Medulla oblongata (tissue), 1 donor: Measurements from ENCODE around the gene C1D.

ENCODE experiments used
- DNase-seq: peaks from one replicate; pipeline ENCODE4 v3.0.0-alpha.2; 2015; ENCODE audit errors: extremely low spot score

The C1D gene

DNA sequence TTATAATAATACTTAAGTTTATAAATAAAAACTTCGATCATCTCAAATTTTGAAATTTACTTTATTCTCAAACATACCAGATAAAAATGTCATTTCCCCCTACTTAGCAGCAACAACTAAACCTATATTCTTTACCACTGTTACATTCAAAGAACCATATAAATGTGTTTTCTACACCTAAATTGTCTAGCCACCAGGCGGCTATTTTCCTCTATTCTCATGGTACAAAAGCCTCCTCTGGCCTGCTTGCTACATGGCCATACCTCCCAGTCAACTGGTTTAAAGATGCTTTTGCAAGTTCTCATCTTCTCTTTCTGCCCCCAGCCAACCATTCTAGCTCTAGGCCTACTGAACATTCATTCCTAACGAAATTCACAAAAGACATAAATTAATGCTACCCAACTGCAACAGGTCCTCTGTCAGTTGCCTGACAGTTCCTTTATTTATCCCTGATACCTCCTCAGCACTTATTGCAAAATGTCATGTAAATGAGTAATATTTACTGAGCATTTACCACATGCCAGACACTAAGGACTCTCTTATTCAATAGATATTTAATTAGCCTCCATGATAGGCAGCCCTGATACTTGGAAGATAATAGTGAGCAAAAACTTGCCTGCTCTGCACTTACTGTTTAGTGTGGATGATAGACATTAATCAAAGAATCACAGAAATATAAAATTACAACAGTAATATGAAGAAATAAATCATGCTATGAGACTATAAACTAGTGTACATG is 5.0 kb downstream of the C1D start:
- no peak for DNase-seq

DNA sequence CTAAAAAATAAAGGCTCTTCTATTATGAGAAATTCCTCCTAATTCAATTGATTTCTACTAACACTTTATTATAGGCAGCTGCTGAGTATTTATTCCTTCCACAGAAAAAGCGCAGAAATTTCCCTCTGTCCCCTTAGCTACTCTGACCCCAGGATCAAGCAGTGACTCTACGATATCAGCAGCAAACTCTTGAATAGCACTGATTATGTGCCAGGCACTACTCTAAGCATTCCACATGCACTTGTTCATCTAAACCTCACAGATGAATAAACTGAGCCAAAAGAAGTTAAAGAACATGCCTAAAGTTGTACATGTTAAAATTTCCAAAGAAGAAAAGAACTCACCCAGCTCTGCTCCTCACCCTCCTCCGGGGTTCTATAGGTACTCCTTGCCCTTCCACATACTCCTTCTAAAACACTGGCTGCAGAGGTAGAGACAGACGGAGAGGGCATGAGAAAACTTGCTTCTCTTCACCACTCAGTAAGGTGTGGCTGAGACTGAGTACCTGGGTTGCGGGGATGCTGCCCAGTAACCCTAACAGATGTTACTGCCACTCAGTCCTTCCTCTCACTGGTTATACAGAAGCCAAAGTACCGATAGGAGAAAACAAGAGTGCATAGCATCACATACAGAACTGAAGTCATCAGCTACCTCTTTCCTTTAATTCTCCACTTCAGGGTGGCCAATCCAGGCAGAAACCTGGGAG is 9.9 kb downstream of the C1D start:
- DNase-seq: no peak

DNA sequence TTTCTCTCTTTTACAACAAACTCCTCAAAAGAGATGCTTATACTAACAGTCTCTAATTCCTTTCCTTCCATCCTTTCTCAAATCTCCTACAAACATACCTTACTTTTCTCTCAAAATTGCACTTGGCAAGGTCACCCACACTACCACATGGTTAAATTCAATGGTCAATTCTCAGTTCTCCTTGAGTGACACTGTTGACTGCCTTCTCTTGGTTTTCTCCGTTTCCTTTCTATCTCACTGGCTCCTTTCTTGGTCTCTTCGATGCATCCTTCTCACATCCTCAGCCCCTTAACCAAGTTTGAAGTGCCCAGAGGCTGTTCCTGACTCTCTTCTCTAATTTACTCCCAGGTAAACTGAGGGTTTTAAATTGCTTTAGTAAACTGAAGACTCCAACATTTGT is 12.5 kb downstream of the C1D start:
- no peak for DNase-seq

DNA sequence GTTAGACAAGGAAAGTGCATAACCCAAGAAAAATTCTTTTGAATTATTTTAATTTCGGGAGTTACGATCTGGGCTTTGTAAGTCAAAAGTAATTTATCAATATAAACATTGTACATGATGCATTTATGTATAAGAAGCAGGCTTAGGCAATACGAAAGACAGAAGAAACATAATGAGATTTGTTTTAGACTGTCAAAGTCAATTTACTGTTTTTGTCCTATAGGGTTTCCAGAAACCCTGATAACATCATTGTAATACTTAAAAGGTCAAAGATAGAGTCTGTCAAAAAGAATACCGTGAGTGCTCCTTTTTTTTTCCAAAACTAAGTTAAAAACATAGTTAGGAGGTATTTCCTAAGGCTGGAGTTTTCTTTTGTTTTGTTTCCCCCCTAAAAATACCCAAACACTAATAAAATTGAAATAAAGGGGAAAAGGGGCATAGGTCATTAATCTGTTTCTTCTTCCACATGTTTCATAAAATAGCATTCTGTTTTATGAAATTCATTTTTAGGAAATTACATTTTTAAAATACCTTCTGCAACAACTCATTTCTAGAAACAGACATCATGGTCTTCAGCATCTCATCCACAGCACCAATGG is 16.1 kb downstream of the C1D start:
- DNase-seq: no peak

DNA sequence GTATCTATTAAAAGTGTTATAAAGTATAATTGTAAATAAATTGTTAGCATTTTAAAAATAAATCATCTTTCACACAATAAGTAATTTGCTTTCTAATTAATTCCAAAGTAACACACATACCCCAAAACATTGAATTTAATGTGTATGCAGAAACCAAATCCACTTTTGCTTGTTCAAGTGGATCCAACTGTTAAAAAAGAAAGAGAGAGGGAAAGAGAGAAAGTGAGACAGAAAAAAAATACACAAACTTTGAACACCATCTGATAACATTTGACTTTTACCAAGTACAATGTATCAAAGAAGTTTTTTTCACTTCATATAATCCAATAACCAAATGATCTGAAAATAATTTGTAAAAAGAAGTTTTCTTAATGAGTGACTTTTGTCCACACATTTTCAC is 16.6 kb downstream of the C1D start:
- DNase-seq: no peak

DNA sequence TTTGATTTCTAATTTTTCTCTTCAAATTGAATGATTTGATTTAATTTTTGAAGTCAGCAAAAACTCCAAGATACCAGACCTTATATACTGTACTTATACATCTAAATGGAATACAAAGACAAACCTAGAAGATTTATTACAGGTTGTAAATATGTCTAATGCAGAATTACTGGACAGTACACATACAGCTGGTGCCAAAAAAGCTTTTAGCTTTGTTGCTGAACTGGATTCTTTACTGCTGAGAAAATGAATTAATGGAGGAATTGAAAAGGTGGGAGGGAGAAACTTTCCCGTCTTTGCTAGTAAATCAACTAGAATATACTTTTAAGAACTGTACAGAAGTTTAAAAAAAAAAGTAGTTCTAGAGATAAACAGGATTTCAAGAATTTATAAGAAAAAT is 17.5 kb downstream of the C1D start:
- no peak for DNase-seq

DNA sequence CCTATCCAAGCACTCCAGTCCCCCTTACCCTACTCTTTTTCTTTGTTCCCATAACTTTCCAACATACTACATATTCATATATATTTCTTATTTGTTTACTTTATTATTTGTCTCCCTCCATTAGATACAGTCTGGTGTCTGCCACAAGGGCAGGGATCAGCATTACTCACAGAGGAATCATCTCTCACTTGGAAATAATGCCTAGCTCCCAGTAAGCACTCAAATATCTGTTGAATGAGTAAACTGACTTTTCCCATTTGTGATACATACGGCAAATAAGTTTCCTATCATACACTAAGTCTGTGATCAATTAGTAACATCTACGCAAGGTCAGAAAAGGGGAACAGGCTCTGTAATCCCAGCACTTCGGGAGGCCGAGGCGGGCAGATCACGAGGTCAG is 18.7 kb downstream of the C1D start:
- no peak for DNase-seq

DNA sequence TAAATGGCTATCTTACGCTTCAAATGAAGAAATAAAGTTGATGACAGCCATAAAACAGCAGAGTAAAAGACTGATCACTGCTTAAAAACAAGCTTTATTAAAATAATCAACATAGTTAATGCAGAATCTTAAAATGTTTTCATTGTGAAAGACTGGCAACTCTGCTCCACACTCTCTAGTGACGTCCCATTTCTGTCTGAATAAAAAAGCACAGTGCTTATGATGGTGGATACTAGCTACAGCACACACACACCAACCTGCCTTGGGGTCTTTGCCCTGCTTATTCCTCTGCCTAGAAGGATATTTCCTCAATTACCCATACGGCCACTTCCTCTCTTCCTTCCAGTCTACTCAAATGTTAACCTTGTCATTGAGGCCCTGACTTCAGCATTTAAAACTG is 19.1 kb downstream of the C1D start:
- DNase-seq: no peak

DNA sequence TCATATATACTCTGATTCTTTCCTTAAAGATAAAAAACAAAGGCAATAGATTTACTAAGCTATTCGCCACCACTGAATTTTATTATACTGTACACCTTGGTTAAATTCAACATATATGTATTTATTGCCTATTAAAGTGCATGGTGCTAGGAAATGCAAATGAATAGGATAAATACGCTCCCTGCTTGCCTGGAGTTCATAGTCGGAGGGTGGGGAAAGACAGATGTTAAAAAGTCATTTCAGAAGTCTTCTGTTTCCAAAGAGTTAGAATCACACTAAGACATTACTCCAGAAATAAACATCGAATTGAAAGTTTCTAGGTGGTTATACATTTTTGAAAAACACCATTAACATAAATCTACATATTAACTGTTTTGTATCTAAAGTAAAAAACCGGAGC is 19.8 kb downstream of the C1D start:
- DNase-seq: no peak

DNA sequence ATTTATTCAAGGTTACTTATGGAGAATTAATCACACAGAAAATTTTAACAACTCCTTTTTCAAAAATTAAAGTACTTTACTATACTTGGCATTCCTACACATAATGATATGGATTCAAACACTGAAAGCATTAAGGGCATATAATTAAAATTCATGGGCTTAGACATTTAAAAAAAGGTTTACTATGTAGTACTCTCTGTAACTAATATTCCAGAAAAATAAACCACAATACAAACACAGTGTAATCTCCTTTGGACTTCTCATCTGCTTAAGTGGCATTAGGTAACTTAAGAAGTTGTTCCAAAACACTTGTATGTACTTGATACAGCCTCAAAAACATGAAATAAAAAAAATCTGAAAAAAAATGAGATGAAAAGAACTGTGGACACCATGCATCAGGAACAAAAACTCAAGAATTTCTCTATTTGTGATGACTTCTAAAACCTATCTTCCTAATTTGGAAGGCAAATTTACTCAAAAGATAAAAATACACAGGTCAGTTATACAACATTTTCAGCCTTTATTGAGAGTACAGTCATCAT is 21.0 kb downstream of the C1D start:
- no peak for DNase-seq

DNA sequence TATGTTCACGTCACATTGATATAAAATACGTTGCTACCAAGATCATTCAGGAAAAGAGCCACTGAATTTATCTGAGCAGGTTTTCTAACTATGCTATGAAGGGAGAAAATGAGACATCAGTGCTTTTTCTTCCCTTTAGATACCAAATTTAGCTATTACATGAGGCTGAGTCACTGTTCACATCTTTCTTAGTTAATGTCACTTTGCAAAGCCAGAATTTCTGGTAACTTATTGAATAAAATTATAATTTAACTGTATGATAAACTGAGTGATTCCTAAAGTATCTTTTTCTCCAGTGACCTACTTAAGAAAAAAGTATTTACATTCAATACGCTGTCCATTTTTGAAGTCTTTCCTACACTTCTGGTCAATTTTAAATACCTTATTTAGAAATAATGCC is 22.7 kb downstream of the C1D start:
- no peak for DNase-seq

DNA sequence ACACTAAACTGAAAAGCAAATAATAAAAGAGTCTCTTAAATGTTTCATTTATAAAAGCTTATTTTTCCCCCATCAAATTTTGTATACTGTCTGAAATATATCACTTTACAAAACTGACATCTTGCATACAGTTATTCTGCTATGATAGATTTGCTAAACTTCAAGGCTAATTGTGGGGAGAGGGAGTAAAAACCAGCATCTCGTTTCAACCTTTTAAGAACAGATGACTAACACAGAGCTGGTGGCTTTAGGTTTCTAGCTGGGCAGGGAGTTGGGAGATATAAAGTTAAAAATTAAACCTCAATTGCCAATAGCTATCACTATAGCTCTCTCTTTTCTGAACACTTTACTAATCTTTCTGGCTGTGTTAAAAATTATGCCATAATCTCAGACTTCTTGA is 23.5 kb downstream of the C1D start:
- no peak for DNase-seq

DNA sequence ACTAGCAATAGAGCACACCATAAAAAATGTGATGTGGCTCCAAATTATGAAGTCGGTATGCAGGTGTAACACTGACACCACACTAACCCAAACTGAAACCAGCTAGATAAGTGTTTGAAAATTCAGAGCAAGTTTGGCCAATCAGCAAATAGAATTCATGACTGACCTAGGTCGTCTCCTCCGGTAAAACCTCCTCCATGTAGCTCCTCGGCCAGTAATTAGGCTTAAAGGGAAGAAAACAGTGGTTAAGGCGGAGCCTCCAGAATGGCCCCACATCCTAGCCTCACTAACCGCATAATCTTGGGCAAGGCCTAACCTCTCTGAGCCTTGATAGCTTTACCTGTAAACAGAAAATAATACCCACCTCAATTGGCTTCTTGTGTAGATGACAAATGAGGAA is 30.1 kb downstream of the C1D start:
- DNase-seq: no peak

DNA sequence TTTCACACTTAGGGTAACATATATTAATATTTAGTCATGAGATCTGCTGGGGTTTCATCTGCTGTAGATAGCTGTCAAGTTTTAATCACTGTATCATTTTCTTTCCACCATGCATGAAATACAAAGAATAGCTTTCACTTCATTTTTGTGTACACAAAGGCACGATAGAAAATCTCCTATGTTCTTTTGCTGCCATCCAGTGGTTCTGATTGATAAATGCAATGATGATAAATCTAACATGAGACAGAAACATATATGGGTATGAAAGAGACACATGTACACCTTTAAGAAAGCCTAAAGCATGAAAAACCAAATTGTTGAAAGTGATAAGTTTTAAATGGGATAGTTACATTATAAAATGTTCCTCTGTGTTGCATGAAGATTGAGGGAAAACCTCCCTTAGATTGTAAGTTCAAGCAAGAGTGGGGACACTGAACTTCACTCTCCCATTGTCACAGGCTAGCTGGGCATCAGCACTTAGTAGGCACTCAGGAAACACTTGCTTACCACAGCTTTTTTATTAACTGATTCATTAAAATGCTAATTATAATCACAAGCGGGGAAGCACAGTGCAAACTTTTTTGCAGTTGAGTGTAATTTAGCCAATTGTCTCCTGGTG is 31.2 kb downstream of the C1D start:
- DNase-seq: peak; percentile 79

DNA sequence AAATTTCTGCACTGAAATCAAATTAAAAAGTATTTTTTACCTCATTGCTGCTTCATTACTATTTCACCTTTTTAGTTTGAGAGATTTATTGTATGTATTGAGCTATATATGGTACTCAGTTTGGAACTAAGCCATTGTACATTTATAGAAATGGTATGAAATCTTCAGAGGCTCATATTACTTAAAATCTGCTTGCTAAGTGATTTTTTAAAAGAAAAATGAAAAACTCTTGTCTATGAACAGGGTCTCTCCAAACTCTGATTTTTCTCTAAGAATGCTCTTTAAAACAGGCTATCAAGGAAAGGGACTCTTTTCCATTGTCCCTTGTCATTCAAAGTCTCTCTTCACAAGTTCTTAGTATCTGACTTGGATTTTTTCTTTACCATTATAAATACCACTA is 31.8 kb downstream of the C1D start:
- no peak for DNase-seq

DNA sequence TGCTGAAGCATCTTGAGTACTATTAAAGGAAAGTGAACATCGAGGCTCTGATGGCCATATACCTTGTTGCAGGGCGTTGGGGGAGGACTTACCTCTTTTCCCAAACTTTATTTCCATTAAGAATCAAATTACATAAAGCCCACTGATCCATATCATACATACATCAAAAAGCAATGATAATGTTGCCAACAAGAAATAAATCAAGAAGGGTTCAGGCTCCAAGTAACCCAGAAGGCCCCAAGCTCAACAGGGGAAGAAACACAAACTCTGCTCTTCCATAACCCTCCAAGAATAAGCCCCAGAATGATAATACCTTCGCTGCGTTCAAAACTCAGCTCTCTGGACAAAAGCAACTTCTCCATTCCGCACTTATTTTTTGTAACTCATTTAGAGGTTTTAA is 32.3 kb downstream of the C1D start:
- no peak for DNase-seq

DNA sequence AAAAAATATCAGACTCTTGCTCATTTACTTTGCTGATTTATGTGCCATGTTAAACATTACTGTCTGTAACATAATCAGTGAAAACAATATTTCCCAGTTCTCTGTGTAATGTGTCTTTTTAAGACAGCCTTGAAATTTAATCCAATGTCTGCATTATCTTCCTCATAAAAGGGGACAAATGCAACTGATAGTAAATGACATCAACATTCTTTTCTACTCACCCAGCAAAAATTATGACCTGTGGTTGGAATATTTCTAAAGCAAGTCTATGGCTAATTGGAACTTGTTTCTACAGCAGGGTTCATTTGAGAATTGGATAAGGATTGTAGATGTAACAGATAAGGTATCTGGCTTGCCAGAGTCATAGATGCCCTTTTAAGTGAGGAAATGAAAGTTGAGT is 34.8 kb downstream of the C1D start:
- DNase-seq: no peak

DNA sequence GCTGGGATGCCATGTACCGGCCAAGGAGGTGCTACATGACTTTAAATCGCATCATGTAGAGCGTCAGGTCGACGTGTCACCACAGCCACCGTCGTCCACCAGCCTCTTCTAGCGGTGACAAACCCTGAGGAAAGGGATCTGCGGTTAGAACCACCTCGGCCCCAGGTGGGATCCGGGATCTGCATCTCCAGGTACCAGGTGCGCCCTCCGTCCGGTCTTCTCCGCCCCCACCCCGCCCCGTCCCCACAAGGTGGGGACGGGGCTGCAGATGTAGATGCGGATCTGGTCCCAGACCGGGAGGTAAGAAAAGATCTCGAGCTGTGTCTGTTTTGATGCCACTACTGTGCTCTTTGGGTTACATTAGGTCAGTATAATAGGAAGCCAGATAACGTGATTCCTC is 38.4 kb downstream of the C1D start:
- no peak for DNase-seq

DNA sequence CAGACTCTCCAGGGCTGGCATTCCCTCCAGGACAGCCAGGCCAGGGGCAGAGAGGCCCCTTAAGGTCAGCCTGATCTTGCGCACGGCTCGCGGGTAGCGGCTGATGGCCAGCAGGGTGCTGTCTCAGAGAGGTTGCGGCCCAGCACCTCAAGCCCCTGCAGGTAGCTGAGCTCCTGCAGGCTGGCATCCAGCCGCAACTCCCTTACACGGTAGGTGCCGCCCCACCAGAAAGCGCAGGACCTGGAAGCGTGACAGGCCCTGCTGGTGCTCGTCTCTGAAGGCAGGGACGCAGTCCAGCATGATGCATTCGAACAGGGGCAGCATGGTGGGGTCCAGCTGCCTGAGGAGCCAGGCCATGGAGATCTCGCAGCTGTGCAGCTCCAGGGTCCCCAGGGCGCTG is 38.9 kb downstream of the C1D start:
- DNase-seq: no peak

DNA sequence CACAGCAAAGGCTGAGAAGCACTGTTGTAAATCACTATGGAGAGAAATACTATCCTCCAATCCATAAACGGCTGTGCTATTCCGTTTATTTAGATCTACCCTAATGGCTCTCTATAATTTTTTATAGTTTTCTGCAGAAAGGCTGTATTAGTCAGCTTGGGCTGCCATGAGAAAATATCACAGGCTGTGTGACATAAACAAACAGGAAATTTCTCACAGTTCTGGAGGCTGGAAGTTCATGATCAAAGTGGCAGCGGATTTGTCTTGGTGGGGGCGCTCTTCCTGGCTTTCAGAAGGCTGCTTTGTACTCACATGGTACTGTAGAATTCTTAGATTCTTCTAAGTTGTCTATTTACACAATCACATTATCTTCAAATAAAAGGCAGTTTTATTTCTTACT is 44.1 kb downstream of the C1D start:
- no peak for DNase-seq

DNA sequence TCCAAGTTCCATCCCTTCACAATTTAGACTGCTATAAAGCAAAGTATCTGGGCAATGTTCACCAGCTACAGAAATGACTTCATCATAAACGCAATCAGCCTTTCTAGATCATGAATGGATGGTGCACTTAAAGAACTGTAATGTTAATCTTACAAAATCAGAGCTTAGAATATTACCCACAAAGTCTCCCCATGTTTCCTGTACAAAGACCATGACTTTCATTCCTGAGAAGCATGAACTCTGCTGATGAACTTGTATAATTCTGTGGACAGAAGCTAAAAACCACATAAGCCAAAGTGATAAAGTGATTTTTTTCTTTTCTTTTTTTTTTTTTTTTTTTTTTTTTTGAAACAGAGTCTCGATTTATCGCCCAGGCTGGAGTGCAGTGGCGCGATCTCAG is 53.3 kb downstream of the C1D start:
- DNase-seq: no peak

DNA sequence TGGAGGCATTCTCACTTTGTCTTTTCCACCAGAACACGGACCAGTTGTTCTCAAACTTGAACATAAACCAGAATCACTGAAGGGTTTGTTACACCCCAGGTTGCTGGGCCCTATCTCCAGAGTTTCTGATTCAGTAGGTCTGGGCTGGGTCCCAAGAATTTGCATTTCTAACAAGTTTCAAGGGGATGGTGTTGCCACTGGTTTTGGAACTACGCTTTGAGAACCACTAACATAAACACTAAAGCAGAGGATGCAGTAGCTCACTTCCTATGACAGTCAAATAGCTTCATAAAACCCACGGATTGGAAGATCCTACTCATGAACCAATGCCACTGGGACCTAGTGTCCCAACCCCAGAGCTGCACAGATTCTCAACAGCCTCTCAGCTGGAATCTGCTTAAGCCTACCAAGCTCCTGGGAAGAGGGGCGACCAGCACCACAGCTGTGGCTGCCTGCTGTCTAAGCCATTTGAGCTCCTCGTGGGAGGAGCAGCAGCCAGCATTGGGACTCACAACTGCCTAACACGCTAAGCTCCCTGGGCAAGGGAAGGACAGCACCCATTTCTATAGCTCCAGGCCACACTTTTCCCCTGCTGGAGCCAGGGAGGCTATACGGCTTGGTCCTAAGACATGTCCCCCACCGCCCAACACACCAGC is 62.5 kb downstream of the C1D start:
- no peak for DNase-seq
